Epithelial cell of prostate (primary cell): ENCODE results near the gene RANBP17.

Source experiments
- DNase-seq: peaks from one replicate; pipeline ENCODE4 v3.0.0-alpha.2; 2011; ENCODE audit warnings: low read depth, low spot score
- H3K27ac ChIP-seq: fragments of 450-650 bp; 2 replicates; pipeline ENCODE4 v1.5.1; 2017; ENCODE audit warnings: mild to moderate bottlenecking

RANBP17 gene

GRCh38 chr5:171205375-171205774 lies 343.6 kb downstream of the RANBP17 start:
- no peak for DNase-seq
- H3K27ac ChIP-seq = no peak overlapping the region

- no peak for DNase-seq
- H3K27ac ChIP-seq = no peak overlapping the region
Observed at GRCh38 chr5:171207256-171207847, 345.5 kb downstream of the RANBP17 start.

- no peak for DNase-seq
- H3K27ac ChIP-seq = no peak overlapping the region
Observed at GRCh38 chr5:171221916-171222315, 360.1 kb downstream of the RANBP17 start.

- no peak for DNase-seq
- no peak overlapping the region for H3K27ac ChIP-seq
Observed at GRCh38 chr5:171223927-171224326, 362.1 kb downstream of the RANBP17 start.

GRCh38 chr5:171226096-171226754 lies 364.4 kb downstream of the RANBP17 start:
- H3K27ac ChIP-seq = no peak overlapping the region
- no peak for DNase-seq

- DNase-seq = no peak
- H3K27ac ChIP-seq = no peak overlapping the region
Observed at GRCh38 chr5:171226864-171227263, 365.0 kb downstream of the RANBP17 start.

- H3K27ac ChIP-seq = no peak overlapping the region
- DNase-seq = no peak
Observed at GRCh38 chr5:171236651-171237050, 374.8 kb downstream of the RANBP17 start.

- no peak for DNase-seq
Observed at GRCh38 chr5:171242521-171242920, 380.7 kb downstream of the RANBP17 start.

GRCh38 chr5:171246231-171246630 lies 384.4 kb downstream of the RANBP17 start:
- DNase-seq = no peak
- H3K27ac ChIP-seq = no peak overlapping the region

More at GRCh38 chr5:171242521-171242920, 380.7 kb downstream of the RANBP17 start:
- no peak overlapping the region for H3K27ac ChIP-seq

- DNase-seq = no peak
- no peak overlapping the region for H3K27ac ChIP-seq
Observed at GRCh38 chr5:171249460-171249859, 387.6 kb downstream of the RANBP17 start.

GRCh38 chr5:171250738-171251137 lies 388.9 kb downstream of the RANBP17 start:
- no peak for DNase-seq
- no peak overlapping the region for H3K27ac ChIP-seq

- DNase-seq = no peak
- no peak overlapping the region for H3K27ac ChIP-seq
Observed at GRCh38 chr5:171251519-171251918, 389.7 kb downstream of the RANBP17 start.

GRCh38 chr5:171252674-171253073 lies 390.9 kb downstream of the RANBP17 start:
- no peak overlapping the region for H3K27ac ChIP-seq
- DNase-seq = no peak

- no peak overlapping the region for H3K27ac ChIP-seq
- DNase-seq = no peak
Observed at GRCh38 chr5:171258737-171259415, 397.1 kb downstream of the RANBP17 start.

- no peak for DNase-seq
Observed at GRCh38 chr5:171261361-171261760, 399.5 kb downstream of the RANBP17 start.

GRCh38 chr5:171261904-171262303 lies 400.1 kb downstream of the RANBP17 start:
- no peak overlapping the region for H3K27ac ChIP-seq
- DNase-seq = no peak

More at GRCh38 chr5:171261361-171261760, 399.5 kb downstream of the RANBP17 start:
- H3K27ac ChIP-seq = no peak overlapping the region

GRCh38 chr5:171263181-171263580 lies 401.4 kb downstream of the RANBP17 start:
- H3K27ac ChIP-seq = no peak overlapping the region
- no peak for DNase-seq

GRCh38 chr5:171264843-171265242 lies 403.0 kb downstream of the RANBP17 start:
- H3K27ac ChIP-seq = no peak overlapping the region
- no peak for DNase-seq

- H3K27ac ChIP-seq = peak overlapping the region; percentile 51
- DNase-seq = no peak
Observed at GRCh38 chr5:171268700-171269620, 407.1 kb downstream of the RANBP17 start.

GRCh38 chr5:171269717-171270116 lies 407.9 kb downstream of the RANBP17 start:
- H3K27ac ChIP-seq = peak overlapping the region; percentile 51
- no peak for DNase-seq
